GM21825 (cell line): Measurements from ENCODE around the gene AADAC.
"Not testable (repeated sequence)": the region's sequence is repeated elsewhere in the genome, so short reads cannot be mapped to it uniquely, and the experiment has no call there.

Experiments used
- ATAC-seq: cut with Tn5 transposase; IDR thresholded peaks from one replicate; pipeline ENCODE4 v1.9.1; 2021; ENCODE audit warnings: mild to moderate bottlenecking, moderate library complexity; ENCODE audit not compliant: unreplicated experiment

AADAC gene

DNA sequence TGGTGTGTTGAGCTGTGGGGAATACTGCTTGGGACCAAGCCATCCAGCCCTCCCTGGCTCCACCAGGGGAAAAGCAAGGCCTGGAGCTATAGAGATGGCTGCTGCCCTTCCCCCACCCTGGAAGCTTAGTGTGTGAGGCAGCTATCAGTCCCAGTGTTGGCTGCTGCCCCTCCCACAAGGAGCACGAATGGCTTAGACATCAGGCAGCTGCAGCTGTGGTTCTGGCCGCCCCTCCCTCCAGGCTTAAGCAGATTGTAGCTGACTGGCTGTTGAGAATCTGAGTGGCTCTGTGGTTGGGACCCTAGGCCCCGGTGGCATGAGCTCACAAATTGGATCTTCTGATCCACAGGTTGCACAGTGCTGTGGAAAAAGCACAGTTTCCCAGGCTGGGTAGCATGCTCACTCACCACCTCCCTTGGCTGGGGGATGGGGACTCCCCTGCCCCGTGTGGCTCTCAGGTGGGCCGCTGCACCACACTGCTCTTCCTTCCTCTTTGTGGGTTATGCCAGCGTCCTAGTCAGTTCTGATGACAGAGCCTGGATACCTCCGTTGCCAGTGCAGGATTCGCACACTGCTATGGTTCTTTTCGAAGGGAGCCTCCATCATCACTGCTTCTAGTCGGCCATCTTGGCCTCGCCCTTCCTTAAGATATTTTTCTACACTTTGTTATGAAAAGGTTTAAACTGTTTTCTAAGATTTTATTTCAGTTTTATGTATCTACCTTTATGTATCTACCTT is 38.3 kb downstream of the AADAC start:
- ATAC-seq = no peak

DNA sequence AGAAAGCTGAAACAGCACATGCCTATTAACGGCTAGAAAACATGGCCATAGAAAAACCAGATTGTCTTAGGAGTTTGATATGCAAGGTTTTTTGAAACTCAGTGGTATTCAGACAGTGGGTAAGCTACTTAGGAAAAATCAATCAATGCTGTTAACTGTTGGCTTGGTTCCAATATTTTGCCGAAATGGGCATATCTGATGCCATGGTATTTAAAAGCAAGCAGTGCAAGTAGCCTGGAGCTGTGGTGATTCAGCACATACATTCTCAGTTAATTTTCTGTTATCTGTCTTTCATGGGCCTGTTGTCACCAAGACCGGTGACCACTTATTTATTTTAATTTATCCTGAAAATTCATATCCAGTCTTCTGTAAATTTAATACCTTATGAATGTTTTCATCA is 42.2 kb downstream of the AADAC start:
- no peak for ATAC-seq

DNA sequence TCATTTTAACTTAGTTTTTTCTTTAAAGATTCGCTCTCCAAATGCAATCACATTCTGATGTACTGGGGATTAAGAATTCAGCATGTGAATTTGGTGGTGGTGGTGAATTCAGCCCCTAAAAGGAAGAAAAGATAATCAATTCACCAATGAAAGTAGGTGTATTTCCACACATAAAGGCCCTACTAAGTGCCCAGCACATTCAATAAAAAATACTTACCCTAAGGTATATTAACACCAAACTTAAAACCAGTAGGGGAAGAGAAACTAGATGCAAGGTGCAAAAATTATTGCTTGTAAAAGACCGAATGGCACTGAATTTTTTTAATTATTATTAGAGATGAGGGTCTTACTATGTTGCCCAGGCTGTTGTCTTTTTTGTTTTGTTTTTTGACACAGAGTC is 42.7 kb downstream of the AADAC start:
- ATAC-seq = no peak

DNA sequence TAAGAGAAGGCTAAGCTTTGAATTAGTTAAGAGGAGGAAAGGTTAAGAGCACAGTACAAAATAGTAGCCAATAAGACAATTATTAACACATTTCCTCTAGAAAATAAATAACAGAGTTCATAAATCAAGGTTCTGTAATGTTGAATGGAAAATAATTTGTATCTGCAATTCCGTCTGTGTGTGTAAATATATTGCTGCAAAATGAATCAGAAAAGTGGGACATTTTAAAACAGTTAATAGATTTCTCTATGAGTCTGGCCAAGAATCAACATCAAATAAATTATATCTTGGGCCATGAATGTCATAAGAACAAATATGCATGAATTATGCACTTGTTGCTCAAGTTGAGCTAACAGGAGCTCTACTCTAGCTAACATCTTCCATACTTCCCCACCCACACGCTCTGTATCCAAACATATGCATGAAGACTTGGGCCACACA is 45.3 kb downstream of the AADAC start:
- ATAC-seq = no peak

- no peak for ATAC-seq
These were observed 46.0 kb downstream of the AADAC start for GRCh38 chr3:151859905-151860304.

DNA sequence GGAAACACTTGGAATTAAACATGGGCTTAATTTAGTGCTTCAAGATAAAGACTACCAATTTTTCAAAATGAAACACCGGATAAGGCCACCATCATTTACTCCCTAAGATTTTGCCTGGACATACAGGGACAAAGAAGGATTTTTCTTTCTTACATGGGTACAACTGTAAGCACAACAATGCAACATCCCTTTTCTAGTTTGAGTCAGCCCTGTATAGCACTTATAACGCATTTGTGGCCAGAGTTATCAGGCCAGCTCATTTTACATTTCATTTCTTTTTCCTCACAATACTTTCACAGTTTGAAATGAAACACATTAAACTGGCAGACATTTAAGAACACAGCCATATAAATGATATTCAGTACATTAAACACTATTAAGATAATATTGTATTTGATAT is 49.7 kb downstream of the AADAC start:
- no peak for ATAC-seq

GRCh38 chr3:151864423-151865101 is 50.6 kb downstream of the AADAC start:
- ATAC-seq = no peak

DNA sequence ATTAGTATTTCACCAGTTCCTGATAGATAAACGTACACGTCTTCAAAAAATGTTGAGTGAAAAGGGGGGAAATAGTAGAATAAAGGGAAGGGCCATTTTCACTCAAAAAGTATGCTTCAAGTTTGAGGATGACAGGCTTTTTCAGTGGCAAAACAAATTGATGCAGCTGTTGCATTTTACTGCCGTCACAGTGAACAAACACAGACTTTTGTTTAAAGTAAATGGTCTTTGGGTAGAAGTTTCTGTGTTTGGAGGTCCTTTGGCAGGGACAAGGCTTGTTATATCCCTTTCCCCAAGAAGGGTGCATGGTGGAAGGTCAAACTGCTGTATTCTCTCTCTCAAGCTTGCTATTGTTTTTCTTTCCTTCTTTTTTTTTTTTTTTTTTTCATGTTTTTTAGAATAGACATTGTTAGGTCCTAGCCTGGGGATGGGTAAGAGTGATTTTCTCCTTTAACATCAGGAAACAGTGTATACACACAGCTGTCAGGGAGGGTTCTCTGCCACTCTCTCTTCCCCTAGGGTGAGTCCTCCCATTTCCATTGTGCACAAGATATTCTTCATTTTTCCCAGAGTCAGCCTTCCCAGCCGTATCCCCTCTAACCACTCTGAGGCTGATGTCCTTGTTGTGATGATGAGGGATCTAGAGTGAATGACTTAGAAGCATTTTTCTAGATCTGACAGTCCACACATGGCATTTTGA is 52.9 kb downstream of the AADAC start:
- no peak for ATAC-seq

DNA sequence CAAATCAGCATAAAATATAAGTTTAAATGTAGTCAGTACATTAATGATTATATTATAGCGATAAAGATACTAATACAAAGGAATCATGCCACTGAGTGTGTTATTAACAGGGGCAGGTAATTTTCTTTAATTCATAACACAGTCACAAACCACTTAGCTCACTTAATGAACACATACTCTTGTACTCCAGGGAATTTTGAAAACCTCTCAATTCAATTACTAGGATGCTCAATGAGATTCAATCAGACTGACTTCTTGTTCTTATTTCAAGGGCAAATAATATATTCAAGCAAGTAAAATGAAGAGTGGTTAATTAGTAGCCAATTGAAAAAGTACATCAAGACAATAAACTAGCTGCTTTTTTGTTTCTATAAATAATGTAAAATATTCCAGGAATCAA is 53.8 kb downstream of the AADAC start:
- no peak for ATAC-seq

DNA sequence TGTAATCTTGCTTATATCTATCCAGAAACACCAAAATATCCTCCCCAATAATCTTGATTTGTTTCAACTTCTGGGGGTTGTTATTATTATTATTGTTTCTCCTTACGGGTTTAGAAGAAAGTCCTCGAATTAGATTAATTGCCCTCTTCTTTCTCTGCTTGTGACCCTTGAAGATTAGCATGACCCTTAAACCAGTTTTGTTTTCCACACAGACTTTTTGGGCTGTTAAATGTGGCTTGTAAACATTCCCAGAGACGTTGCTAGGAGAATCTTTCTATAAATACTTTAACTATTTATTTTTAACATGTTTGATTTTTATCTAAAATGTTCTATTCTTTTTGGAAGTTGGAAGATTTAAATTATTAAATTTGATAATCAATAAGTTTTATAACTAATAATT is 55.3 kb downstream of the AADAC start:
- ATAC-seq = no peak

DNA sequence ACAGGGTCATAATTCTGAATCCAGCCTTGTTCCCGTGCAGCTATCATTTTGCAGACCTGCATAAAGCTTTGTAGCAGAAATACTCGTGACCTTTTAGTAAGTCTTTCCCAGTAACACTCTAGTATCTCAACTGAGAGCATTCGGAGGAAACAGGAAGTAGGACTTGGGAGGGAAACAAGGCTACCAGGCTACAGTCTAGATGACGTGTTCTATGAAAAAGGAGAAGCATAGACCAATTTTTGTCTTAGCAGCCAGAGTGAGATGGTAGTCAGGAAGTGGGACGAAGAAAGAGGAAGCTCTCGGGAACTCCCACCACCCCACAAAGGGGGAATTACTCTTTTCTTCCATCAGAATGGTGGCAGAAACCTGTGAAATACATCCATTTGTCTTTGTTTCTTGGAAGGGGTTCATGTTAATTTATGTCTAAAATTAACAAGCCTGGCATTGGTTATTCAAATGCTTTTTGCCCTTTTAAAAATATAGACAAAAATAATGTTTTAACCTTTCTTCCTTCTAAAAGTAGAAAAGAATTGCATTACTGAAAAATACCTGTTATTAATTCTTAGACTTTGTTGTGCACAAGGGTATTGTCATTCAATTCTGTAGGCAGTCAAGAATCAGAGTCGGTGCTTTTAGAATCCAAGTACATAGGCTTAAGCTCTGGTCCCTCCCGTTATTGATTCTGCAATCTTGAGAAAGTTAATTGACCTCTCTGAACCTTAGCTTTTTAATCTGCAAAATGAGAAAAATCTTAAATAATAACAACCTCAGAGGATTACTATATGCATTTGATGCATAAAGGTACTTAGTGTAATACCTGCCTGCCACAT is 57.9 kb downstream of the AADAC start:
- peak; percentile 80 for ATAC-seq

DNA sequence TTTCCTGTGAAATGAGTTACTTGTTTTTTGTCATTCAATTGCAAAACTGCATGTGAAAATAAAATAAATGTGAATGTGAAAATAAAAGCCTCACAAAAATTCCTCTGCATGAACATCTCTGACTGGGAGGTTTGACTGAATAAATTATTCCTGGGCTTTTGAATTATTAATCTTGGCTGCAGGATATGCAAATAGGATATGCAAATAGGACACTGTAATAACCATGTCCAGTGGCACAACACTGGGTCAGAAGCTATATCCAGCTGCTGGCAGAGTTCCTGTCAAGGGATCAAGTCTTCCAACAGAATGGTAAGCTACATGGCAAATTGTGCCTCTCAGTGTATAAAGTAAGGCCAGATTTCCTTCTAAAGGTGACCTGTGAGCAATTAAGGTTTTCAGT is 59.5 kb downstream of the AADAC start, which contains the start of gene SUCNR1:
TSS of gene SUCNR1 (plus strand) at position 246 of the 400 bp plus-strand sequence. CDS start 6,250 bp downstream, outside the sequence.
- ATAC-seq = no peak

DNA sequence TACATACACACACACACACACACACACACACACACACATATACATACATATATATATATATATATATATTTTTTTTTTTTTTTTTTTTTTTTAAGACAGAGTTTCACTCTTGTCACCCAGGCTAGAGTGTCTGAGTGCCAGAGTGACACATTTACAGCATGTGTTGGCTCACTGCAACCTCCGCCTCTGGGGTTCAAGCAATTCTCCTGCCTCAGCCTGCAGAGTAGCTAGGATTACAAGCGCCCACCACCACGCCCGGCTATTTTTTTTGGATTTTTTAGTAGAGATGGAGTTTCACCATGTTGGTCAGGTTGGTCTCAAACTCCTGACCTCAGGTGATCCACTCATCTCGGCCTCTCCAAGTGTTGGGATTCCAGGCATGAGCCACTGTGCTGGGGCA is 60.2 kb downstream of the AADAC start:
- not testable (repeated sequence) for ATAC-seq

GRCh38 chr3:151875759-151876158 is 61.8 kb downstream of the AADAC start:
- peak; percentile 70 for ATAC-seq

DNA sequence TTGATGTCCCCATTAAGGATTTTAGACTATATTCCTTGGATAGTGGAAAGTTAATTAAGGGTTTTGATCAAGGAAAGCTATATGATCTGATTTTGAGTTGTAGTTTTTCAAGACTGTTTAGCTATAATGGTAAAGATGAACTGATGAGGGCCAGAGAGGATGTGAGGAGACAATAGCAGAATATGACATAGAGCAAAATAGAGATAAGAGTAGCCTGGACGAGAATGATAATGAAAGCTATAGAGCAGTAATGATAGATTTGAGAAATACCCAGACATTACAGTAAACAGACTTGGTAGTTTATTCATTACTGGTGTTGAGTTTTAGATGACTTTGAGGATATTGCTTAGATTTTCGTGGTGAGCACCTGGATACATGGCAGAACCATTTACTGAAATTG is 63.4 kb downstream of the AADAC start:
- no peak for ATAC-seq
